ENCODE data around the gene CDCP1.

DNA sequence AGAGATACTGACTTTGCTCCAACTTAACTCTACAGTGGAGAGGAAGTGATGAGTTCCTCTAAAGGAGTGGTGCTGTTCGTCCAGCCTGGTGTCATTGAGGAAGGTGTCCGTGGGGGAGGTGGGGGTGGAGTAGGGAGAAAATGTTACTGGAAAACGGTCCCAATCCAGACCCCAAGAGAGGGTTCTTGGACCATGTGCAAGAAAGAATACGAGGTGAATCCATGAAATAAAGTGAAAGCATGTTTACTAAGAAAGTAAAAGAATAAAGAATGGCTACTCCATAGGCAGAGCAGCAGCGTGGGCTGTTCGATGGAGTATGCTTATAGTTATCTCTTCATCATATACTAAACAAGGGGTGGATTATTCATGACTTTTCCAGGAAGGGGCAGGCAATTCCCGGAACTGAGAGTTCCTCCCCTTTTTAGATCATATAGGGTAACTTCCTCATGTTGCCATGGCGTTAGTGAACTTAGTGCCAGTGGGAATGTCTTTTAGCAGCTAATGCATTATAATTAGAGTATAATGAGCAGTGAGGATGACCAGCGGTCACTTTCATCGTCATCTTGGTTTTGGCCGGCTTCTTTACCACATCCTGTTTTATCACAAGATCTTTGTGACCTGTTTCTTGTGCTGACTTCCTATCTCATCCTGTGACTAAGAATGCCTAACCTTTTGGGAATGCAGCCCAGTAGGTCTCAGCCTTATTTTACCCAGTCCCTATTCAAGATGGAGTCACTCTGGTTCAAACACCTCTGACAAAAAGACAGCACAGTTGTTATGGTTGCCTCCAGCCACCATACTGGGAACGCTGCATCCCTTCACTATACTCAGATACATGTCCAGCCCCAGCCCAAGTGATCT is 81.4 kb downstream of the CDCP1 start:
- no peak for TF ChIP-seq EZH2 (IDR thresholded peaks at IDR 0.05; ENCODE audit: insufficient read depth, poor library complexity, severe bottlenecking)
- TF ChIP-seq EZH2phosphoT487 (IDR thresholded peaks at IDR 0.05; ENCODE audit: insufficient read depth, low read depth): 0 out of 2 replicates have a peak, but pooled peaks have one; percentile 27

All from GM23248 (cell line).